ENCODE measurements around the gene ENTPD8.

The ENTPD8 gene

DNA sequence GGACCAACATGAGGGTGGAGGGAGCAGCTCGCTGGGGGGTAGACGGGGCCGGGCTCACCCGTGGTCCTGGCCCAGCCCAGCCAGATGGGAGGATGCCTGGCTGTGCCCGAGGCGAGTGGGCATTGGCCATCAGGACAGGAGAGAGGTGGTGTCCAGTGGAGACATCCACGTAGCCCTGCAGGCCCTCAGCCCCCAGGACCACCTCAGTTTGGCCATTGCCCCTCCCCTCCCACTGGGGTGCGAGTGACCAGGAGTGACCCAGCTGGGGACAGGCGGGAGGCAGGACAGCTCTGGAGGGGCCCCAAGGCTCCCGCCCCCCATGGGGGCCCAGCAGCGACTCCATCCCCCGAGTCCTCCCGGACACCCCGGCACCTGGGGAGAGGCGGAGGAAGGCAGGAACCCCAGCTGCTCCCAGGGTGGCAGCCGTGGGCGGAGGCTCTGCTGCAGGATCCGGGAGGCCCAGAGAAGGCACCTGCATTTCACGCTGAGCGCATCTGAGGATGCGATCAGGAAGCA lies 9.7 kb downstream of the ENTPD8 start:
- no peak for DNase-seq (ENCODE audit: low read depth in 2 of 2)

- DNase-seq (ENCODE audit: low read depth in 2 of 2), result no peak
Measured at GRCh38 chr9:137430723-137431415, 10.3 kb downstream of the ENTPD8 start.

DNA sequence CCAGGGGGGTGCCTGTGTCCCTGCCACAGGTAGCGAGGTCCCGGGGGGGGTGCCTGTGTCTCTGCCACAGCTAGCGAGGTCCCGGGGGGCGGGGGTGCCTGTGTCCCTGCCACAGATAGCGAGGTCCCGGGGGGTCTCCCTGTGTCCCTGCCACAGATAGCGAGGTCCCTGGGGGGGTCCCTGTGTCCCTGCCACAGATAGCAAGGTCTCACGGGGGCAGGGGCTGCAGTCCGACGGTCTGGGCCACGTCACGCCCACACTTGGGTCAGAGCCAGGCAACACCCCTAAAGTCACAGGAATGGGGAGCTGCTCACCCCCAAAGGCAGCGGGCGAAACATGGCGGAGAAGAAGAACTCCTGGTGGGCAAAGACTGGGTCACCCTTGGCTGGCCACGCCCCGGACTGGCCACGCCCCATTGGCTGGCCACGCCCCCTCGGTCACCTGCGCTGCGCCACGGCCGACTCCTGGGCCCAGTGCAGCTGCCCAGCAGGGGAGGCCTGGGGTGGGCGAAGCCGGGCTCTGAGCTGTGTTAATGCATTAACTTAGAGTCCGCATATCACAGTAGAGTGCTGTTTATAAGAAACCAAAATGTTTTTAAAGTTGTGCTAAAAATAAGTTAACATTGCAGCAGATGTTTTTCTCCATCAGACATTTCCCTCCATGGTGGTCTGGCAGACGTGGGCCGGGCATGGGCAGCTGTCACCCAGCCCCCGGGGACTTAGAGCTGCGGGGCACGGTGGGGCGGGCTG lies 11.0 kb downstream of the ENTPD8 start:
- no peak for DNase-seq (ENCODE audit: low read depth in 2 of 2)

GRCh38 chr9:137429546-137429890 lies 11.6 kb downstream of the ENTPD8 start:
- DNase-seq (ENCODE audit: low read depth in 2 of 2), result no peak

DNA sequence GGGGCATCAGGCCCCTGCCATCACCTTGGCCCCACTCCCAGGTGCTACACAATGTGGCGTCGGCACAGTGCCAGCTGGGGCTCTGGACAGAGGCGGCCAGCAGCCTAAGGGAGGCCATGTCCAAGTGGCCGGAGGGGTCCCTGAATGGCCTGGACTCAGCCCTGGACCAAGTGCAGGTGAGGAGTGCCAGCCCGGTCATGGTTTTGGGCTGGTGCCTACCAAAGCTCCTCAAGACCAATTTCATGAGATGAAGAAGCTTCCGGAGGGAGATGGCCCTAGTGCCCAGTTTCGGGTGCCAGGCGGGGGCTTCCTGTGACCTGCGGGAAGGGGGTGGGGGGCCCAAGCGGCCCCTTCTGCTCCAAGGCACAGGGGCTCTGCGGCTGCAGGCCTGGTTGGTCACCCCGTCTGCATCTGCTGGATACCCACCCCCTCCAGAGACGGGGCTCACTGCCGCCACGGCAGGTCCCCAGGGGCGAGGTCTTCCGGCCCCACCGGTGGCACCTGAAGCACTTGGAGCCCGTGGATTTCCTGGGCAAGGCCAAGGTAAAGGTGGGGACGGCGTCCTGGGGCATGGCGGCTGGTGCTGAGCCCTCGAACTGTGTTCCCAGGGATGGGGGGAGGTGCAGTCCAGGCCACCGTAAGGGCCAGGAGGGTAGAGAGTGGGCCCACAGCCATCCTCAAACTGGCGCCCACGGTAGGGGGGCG lies 12.2 kb downstream of the ENTPD8 start:
- no peak for DNase-seq (ENCODE audit: low read depth in 2 of 2)

GRCh38 chr9:137428311-137428630 lies 12.9 kb downstream of the ENTPD8 start:
- no peak for DNase-seq (ENCODE audit: low read depth in 2 of 2)

GRCh38 chr9:137427454-137428310 lies 13.5 kb downstream of the ENTPD8 start:
- DNase-seq (ENCODE audit: low read depth in 2 of 2), result no peak

DNA sequence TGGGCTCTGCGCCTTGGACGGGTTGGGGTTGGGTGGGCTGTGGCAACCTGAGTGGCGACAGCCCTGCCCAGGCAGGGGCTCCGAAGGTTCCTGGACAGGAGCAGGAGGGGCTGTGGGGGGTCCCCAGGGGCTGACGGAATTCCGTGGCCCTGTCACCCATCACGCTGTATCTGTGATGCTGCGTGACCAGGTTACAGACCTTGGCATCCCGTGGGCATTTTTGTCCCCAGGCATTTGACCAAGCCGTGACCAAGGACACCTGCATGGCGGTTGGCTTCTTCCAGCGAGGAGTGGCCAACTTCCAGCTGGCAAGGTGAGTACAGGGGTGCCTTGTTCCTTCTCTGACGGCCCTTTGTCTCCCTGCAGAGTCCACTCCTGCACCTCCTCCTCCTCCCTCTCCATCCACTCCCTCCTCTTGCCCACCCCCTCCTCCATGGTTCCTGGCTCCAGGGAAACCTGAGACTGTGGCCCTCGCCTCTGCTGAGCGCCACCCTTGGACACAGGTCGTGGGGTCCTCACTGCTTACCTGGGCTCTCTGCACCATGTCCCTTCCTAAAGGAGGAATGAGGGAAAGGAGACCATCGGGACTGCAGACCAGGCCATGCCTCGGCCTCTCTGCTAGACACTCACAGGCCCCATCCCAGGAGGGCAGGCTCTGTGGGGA lies 15.0 kb downstream of the ENTPD8 start:
- no peak for DNase-seq (ENCODE audit: low read depth in 2 of 2)

DNA sequence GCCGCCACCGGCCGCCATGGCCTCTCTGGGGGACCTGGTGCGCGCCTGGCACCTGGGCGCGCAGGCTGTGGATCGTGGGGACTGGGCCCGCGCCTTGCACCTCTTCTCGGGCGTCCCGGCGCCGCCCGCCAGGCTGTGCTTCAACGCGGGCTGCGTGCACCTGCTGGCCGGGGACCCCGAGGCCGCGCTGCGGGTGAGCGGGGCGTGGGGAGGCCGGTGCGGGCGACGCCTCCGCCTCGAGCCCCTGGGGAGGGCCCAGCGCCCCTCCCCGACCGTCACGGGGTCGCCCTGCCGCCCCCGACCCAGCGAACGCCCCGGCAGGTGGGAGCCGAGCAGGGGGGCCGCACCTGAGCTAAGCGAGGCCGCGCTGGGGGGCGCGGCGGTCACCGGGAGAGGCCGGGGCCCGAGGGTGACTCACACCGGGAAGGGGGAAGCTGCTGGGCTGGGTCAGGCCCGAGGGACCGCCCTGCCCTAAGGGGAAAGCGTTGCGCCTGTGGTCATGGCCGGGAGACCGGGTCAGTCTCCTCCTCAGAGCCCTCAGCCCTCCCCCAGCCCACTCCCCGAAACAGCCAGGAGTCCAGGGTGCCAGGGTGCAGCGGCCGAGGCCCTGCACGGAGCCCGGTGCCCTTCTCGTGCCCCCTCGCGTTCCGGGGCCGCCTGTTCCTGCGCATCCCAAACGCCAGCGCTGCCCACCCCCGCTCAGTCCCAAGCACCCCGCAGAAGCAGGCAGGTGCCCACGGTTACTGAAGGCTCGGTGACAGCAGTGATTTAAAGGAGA lies 17.5 kb downstream of the ENTPD8 start:
- no peak for DNase-seq (ENCODE audit: low read depth in 2 of 2)

- peak; percentile 72 to 82 for DNase-seq (ENCODE audit: low read depth in 2 of 2)
Measured at GRCh38 chr9:137422604-137423513, 18.3 kb downstream of the ENTPD8 start, which contains the start of the genes EXD3 and NOXA1. TSS of gene EXD3 (minus strand) at chr9:137423162. CDS start at chr9:137395357, 27,805 bp downstream. TSS of gene NOXA1 (plus strand) at chr9:137423393. CDS start at chr9:137423530, 137 bp downstream.

DNA sequence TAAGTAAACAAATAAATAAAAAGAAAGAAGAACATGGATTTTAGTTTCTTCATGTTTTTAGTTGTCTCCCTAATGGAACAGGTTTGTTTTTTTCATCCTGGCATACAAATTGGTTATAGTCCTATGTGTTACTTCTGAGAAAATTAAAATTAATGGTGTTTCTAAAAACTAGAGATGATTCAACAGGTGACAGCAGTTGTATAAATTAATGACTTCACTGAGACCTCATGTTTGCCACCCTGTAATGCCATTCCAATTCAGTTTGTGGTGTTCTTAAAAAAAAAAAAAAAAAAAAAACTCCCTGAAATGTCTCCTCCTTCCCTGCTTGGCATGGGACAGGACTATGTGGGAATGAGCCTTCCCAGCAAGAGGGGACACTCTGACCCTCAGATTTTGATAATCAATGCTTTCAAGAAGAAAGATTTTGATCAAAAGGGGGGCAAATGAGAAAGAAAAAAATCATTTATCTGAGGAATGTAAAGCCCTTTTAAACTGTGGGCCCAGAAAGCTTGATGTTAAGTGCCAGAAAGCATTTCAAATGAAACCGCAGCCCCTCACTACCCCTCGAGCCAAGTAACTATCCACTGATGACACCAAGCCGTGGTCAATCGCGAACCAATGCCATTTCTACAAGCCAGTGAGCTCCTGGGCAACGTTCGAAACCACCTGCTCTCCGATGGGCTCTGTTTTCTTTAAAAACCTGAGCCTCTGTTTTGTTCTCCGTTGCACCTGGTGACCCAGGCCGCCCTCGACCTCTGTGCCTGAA lies 19.1 kb downstream of the ENTPD8 start:
- no peak for DNase-seq (ENCODE audit: low read depth in 2 of 2)

GRCh38 chr9:137417161-137418021 lies 23.8 kb downstream of the ENTPD8 start:
- DNase-seq (ENCODE audit: low read depth in 2 of 2), result no peak

- DNase-seq (ENCODE audit: low read depth in 2 of 2), result no peak
Measured at GRCh38 chr9:137416563-137417151, 24.5 kb downstream of the ENTPD8 start.

- DNase-seq (ENCODE audit: low read depth in 2 of 2), result no peak
Measured at GRCh38 chr9:137416006-137416562, 25.1 kb downstream of the ENTPD8 start.

GRCh38 chr9:137415451-137415850 lies 25.7 kb downstream of the ENTPD8 start:
- no peak for DNase-seq (ENCODE audit: low read depth in 2 of 2)

DNA sequence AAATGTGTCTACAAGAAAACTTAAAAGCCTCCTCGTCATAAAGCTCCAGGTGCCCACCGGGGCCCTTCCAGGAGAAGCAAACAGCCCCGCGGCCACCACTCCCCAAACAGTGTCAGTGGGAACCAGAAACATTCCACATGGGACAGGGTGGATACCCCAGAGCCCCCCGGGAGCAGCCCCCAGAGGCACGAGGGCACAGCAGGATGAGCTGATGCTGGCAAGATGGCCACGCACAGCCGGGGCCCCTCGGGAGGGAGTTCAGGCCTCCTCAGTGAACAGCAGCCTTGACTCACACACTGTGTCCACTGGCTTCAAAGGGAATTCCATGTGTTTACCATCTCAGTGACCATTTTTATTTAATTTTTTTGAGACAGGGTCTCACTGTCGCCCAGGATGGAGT lies 28.7 kb downstream of the ENTPD8 start:
- DNase-seq (ENCODE audit: low read depth in 2 of 2), result no peak

Measured in stimulated activated CD8-positive, alpha-beta memory T cell treated with anti-CD3 and anti-CD28 coated beads, Interleukin-15, amount 100 ng/mL, for 4 hours (primary cell).